Measurements from ENCODE around the gene KCNC2.

GRCh38 chr12:74999474-74999873, 210.2 kb downstream of the KCNC2 start:
- TF ChIP-seq CTCF (IDR thresholded peaks at IDR 0.05) (no peak), ZFX (IDR thresholded peaks at IDR 0.05; ENCODE audit: borderline replicate concordance) (no peak)
